Cardiac atrium fibroblast (primary cell): ENCODE measurements around the gene RHOXF2B. TPM values are rescaled to one million over a fixed set of nuclear protein-coding genes. Genes with fewer than 3 reads are reported as not detected.

Experiments
- total RNA-seq: library from RNA; depleted of rRNA; stranded (reverse); fragments of >200 nt; gene quantifications from 2 replicates; pipeline ENCODE4 v1.2.3, GENCODE V29; 2015

RHOXF2B gene
- not detected in 2 replicates for total RNA-seq

DNA sequence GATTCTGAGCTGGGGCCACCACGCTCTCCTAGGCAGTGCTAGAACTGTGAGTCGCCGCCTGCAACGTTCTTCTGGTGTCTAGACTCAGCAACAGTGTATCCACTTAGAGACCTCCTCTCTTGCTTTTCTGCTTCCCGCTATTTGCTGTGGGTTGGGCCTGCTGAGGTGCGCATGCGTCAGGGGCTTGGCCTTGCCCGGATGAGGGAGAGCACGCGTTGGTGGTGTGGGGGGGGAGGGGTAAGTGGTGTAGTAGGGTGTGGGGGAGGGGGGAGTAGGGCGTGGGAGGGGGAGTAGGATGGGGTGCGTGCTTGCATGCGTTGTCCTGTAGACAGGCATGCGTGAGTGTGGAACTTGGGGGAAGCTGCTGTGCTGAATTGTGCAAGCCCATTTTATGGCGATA lies at the start of gene RHOXF2B:
TSS of gene RHOXF2B (minus strand) at position 101 of the 400 bp plus-strand sequence. CDS start 138 bp downstream, outside the sequence.

DNA sequence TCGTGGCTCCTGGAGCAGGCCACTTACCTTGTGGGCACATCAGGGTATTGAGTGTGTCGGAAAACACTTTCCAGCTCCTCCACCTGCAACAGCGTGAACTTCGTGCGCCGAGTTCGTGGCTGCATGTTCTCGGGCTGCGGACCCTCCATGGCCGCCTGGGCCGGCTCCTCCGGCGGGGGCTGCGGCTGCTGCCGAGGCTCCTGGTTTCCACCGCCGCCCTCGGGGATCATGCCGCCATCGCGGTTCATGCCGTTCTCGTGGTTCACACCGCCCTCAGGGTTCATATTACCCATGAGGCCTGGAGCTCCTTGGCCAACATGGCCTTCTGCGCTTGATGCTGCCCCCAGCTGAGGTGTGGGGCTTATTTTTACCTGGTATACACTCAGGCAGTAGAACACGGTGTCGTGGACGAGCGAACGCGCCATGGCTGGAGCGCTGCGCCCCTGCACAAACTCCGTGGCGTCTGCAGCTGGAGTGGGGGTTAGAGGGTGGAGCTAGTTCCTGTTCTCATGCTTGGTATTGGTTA lies 38.0 kb upstream of the RHOXF2B start, which contains the start of gene RHOXF1:
TSS of gene RHOXF1 (minus strand) at position 476 of the 526 bp plus-strand sequence. CDS start at position 425, 51 bp downstream.

Other genes with a start within 250 kb of the RHOXF2B start
- gene UPF3B, start 224.7 kb downstream of the RHOXF2B start, total RNA-seq: 1.1 and 1.3 TPM in 2 replicates
- gene RNF113A, start 206.0 kb downstream of the RHOXF2B start, total RNA-seq: 17.1 and 17.5 TPM in 2 replicates
- gene NDUFA1, start 205.9 kb downstream of the RHOXF2B start, total RNA-seq: 56.0 and 65.6 TPM in 2 replicates
- gene AKAP14, start 181.8 kb downstream of the RHOXF2B start, total RNA-seq: not detected in 2 replicates
- 2.2 and 6.5 TPM in 2 replicates for gene NKAP, start 133.9 kb downstream of the RHOXF2B start, total RNA-seq
- not detected in 2 replicates for gene RHOXF1, start 38.2 kb upstream of the RHOXF2B start, total RNA-seq
- gene RHOXF2, start 80.9 kb upstream of the RHOXF2B start, total RNA-seq: not detected in 2 replicates
- 8.8 and 11.2 TPM in 2 replicates for gene ZBTB33, start 173.1 kb upstream of the RHOXF2B start, total RNA-seq
- not detected in 2 replicates for gene TMEM255A, start 233.8 kb upstream of the RHOXF2B start, total RNA-seq